DND-41 (cell line): ENCODE results near the gene MDH1.

Experiments
- CTCF ChIP-seq: IDR thresholded peaks from 2 replicates; pipeline ENCODE4 v1.5.1; 2012; ENCODE audit warnings: borderline replicate concordance, low read length, moderate library complexity, mild to moderate bottlenecking; ENCODE audit not compliant: poor library complexity, severe bottlenecking; ENCODE audit errors: extremely low read depth
- EZH2 ChIP-seq: IDR thresholded peaks from 3 replicates; pipeline ENCODE4 v1.6.1; 2012; ENCODE audit warnings: borderline replicate concordance, low read depth, mild to moderate bottlenecking, moderate library complexity, low read length, inconsistent platforms; ENCODE audit not compliant: severe bottlenecking

- TF ChIP-seq CTCF, result no peak
- TF ChIP-seq EZH2, result no peak
Measured at GRCh38 chr2:63643486-63643885, 54.7 kb downstream of the MDH1 start.
